ENCODE data around the gene LNX1.
"Not testable (repeated sequence)": the region's sequence is repeated elsewhere in the genome, so short reads cannot be mapped to it uniquely, and the experiment has no call there.

LNX1 gene

DNA sequence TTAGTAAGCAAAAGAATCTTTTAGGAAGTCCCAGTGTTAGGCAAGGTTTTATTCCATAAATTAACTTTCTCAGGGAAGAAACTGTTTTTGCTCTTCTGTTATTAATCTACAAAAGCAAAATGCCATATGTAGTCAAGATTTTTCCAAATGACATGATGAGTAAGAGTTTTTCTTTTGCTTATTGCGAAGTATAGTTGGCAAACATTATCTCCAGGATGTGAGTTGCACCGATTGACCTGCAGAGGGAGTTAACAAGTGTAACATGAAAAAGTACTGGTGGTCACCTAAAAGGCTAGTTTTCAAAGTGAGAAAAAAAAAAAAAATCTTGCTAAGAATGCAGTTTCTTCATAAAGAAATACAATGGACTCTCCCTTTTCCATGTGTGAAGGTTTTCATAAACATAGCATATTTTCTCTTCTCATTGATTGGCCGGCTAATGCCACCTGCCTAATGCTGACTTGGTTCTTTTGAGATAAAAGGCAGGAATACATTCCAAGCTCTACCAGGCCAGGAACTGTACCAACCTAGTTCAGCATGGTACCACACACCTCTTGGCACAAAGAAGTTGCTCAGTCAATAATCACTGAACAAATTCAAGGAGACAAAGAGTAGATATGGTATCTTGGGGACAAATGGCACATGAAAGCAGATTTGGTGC is 100.2 kb downstream of the LNX1 start:
- no peak for DNase-seq

DNA sequence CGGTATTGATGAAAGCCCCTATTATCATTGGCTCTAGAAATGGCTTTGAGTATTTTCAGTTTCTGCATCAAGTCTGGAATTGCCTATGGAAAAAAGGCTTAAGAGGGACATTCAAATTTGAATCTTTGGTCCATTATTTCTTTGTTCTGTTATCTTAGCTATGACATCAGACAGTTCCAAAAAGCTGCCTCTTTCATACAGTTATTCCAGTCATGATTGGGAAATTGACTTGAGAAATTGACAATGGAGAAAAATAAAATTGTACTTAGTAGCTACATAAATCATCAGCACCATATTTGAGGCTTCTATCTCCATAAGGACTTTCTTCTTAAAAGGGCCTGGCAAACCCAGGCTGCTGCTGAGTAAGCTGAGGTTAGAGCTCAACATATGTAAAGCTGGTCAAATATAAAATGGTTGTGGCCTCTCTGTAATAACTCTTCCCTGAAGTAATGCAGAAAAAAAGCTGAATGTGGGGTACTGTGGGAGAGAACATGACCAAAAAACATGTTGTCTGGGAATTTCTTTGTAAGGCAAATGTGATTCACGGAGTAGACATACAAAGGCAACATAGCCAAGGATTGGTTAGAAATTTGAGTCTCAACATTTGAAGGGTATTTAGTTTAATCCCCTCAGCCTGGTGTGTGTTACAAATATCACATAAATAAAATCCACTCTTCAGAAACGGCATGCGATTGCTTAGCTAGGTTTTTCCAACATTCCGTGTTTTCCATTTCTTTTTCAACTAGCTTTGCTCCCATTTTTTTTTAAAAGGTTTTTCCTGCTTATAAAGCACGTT is 100.9 kb downstream of the LNX1 start:
- DNase-seq: no peak

DNA sequence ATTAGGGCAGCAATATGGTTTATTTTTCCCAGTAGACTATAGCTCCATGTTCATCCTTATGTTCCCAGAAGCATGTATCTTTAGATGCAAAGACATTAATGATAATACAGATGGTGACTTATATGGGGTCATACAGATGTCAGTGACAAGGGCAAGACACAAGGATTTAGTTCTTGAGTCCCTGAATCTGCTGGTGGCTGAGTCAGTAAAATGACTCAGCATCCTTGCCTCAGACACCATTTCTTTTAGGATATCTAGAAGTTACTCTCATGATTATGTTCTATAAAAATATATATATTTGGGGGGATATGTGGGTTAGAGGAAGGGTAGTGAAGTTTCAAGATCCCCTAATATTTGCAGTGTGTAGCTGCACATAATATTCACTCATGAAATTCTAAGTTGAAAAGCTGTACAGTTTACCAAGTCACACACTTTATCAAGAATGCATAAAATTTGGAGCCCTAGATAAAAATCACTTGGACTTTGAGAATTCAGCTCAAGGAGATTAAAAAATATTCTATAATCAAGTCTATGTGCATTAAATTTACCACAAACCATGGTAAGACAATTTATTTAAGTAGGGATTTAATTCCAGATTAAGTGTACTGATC is 101.9 kb downstream of the LNX1 start:
- DNase-seq: no peak

DNA sequence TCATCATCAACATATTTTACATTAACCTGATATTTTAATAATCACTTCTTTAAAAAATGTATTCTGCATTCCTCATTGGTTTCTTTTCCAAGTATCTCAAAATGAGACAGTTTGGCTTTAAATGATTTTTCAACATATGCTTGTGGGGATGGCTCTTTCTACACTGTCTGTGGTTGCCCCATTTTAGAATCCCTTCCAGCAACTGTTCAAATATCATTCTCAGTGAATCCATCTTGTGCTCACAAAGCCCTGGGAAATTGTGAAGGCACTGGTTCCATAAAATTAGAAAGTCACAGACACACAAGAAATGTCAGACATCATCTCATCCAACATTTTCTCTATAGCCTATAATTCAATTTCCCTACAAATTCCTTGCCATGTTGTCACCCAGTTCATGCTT is 103.5 kb downstream of the LNX1 start:
- DNase-seq: no peak

DNA sequence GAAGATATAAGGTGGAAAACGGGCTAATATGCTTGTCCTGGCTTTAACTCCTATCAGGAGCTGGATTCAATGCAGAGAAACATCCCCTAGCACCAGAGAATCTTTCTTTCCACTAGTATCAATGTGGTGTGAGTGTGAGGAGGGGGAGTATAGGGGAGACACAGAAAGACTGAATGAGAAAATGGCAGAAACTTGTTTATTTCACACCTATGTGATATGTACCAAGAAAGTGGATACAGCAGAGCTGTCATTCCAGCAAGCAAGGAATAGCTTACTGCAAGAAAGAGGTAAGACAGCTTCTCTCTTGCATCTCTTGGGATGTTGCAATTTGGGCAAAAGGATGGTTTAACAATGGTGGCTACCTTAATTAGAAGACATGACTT is 105.6 kb downstream of the LNX1 start:
- DNase-seq: no peak

DNA sequence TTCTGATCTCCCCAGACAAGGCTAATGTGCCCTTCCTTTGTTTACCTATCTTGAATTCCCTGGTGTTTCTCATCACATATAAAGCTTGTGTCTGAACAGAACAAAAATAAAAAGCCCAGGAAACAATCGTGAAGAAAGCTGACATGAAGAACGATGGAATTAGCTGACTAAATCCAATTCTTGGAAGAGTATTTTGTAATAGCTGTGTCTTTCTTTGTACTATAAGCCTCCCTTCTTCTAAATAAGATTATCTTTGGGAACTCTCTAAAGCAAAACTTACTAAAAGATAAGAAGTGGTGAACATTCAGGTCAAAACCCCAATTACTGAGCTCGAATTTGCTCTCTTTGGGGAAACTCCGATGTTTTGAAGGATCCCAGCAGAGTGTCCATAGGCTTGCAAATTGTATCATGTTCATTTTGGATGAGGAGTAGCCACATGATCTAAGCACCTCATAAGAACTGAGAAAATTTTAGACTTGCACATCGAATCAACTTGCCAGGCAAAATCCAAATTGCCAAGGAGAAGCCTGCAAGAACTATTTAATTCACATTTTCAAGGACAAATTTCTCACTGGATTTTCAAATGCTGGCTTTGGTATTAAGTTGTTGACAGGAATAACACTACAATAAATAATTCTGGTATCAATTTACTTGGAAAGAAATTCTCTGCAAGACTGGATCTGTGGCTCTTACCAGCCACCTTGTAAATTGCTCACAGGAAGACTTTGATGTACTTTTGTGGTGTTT is 106.2 kb downstream of the LNX1 start:
- no peak for DNase-seq

DNA sequence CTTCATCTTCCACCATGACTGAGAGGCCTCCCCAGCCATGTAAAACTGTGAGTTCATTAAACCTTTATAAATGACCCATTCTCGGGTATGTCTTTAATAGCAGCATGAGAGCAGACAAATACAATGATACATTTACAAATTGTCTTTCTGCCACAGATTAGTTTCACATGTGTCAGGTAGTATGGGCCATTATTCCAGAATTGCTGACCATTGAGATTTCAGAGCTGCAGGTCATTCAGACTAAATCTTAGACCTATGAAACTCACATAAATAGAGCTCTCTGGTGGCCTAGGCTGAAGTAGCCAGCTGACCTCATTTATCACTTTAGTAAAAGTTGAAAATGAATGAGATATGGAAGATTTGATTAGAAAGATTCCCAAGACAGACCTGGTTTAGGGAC is 108.0 kb downstream of the LNX1 start:
- DNase-seq: no peak

DNA sequence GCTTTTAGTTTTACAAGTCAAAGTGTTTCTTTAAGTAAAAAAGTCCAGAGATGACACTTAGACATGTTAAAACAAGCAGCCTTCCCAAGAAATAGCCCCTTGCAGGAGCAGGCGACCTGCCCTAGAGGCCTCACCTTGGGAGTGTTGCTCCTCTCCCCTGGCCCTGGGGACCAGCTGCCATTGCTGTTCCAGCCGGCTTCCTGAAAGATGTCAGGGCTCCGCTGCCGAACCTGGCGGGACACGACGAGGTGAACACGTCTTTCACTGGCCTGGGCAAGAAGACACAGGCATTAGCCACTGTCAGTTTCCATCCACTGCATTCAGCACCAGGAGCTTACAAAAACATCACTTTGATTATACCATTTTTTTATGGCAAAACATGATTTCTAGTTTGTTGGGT is 109.7 kb downstream of the LNX1 start:
- DNase-seq: no peak

DNA sequence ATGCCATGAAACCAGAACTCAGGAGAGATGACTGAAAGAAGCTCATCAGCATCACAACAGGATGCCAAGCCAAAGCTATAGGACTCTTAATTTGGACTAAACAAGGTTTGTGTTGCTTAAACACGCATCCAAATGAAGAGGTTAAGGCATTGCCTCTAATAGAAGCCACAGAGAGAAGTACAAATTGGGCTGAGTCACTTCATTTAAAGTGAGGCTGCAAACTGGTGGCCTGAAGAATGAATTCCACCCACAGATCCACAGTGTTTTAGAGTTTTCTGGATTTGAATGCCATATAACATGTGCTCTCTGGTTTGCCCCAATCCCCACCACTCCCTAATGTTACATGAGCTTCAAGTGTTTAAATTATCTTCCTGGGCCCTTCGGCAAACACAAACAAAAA is 110.4 kb downstream of the LNX1 start:
- no peak for DNase-seq

DNA sequence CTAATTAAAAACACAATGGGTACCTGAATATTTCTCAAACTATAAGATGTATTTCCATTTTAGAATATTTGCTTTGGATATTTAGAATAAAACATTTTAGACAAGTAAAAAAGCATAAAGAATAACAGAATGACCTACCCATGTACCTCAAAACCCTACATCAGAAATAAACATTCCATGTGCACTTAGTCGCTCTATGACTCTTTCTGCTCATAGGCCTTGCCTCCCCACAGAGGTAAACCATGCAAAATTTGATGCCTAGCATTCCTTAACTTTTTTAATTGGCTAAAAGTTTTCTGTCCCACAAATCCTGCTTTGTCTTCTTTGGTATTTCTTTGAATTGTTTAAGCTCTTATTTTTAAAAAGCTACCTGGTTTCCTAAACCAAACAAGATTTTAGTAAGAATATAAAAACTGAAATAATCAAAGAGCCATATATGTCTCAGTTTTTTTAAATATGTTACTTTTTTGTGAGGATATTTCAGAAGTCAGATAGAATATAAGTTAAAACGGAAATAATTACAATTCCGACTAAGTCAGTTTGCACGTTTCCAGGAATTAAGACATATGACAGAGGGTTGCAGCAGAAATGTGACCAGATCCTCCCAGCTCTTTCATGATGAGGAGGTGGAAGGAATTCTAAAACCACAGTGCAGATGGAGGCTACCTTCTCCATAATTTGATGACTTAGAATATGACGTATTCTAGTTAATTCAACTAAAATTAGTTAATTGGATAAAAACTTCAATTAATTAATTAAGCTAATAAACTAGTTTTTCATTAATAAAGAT is 111.4 kb downstream of the LNX1 start:
- no peak for DNase-seq

DNA sequence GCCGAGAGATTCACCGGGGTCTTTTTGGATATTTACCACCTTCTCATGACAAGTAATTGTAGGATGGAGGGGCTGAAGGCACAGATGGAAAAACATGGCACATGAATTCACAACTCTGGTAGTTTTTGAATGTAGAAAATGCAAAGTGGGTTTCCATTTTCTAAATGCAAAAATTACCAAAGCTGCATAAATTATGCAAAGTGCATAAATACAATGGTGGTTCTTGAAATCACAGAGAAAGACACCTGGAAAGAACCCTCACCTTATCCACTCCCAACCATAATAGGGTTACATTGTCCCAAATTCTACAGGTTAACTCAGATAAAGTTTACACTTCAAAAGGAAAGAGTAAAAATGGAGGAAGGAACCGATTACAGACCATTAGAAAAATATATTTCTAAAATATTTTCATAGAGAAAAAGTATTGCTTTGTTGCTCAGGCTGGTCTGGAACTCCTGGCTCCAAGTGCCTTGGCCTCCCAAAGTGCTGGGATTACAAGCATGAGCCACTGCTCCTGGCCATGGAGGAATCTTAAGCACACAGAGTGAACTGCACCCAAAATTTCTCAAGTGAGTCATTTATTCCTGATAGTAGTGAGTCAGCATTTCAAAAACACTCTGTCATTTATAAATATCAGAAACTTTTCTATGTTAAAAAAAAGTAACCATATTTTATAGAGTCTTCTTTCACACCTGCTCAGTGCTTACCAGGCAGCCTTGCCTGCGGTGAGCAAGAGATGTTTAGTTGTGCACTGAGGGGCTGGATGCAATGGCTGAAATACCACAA is 112.4 kb downstream of the LNX1 start:
- no peak for DNase-seq

DNA sequence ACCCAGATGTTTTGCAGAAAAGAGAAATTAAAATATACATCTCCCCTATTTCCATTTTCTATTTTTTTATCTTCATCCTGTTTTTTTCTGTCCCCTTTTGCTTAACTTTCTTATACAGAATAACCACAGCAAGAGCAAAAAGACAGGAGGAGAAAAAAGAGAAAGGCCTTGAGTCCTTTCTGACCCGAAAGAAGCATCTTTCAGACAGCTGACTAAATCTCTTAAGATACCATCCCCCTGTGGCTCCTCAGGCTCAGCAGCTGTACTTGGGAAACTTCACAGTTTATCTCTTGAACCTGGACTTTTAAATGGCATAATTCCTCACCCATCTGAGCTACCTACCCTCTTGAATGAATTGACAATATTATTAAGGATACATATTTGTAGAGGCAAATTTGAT is 113.7 kb downstream of the LNX1 start:
- DNase-seq: no peak

DNA sequence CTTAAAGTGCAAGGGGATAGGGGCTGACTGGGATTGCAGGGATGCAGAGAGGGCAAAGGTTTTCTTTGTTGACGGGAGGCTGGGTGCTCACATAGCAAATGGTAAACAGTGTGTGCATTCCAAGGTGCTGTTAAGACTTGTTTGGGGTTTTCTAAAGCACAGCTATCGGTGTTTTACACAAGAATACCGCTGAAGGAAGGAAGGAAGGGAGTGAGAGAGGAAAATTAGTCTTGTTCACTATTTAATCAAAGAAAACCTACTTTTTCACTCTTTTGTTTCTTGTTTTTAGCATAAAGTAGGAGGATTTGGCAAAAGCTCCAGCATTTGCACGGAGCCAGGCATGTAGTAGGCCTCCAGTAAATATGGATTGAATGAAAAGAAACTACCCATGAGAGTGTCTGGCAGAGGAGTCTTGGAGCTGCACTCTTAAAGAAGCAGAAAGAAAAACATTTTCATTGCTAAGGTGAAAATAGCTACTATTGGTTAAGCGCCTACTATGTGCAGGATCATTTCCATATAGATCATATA is 114.2 kb downstream of the LNX1 start:
- no peak for DNase-seq

DNA sequence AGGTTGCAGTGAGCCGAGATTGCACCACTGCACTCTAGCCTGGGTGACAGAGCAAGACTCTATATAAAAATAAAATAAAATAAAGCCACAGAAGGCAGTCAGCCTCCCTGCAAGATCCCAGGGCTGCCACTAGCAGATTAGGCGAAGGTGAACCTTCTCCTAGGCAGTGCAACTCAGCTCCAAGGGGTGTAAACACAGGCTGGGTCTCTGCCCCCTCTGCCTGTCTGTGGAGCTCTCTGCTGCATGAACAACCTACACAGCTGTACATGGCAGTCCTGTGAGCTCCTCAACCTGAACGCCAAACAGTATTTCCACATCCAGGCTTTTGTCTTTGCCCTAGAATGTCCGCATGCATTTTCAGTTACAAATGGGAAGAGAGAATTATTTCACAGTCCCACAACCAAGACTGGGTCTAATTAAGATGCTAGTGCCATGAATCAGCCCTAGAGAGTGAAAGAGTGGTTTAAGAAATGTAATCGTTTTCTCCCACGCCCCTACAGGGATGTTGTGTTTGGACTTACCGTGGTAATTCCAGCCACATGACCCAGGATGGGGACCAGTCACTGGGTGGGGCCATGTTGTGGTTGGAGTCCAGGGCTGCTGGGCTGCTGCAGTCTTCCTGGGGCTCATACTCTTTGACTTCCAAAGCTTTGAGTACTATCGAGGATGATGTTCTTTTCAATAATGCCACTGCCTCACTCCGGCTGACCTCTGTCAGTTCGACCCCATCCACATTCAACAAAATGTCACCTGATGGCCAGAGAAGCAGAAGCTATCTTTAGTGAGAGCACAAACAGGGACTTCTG is 114.9 kb downstream of the LNX1 start:
- DNase-seq: no peak

DNA sequence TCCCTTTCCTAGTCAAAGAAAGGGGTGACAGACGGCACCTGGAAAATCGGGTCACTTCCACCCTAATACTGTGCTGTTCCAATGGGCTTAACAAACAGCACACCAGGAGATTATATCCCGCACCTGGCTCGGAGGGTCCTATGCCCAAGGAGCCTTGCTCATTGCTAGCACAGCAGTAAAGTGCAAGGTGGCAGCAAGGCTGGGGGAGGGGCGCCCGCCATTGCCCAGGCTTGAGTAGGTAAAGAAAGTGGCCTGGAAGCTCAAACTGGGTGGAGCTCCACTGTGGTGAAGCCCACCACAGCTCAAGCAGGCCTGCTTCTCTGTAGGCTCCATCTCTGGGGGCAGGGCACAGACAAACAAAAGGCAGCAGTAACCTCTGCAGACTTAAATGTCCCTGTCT is 124.7 kb downstream of the LNX1 start:
- not testable (repeated sequence) for DNase-seq

DNA sequence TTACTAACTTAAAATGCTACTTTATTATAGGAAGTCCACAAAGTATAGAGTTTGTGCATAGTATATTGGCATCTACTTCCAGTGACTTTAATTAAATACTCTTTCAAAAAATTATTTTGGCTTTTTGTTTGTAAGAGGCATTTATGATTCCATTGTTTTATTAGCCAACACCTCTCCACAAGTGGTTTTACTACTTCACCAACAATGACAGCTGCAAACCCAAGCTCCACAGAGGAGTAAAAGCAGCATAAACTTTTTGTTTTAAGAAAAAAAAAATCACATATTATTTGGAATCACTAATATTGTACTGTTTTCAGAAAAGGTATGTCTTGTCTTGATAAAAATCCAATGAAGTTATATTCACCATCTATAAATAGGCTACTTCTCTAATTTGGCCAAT is 125.4 kb downstream of the LNX1 start:
- no peak for DNase-seq

DNA sequence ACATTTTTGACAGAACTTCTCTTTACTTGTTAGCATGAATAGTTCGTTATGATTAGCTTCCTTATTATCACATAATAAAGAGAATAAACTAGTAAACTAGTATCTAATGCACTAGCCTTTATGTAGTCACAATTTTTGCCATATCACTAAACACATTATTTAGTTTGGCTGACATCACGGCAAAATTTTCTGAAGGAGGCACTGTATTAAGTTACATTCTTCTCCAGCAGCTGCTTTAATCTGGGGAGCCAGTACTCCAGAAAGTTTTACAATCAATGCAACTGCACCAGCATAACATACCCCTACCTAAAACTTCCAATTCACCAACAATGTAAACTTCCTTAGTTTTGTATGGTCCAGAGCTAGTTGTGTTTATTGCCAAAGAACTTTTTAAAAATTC is 126.0 kb downstream of the LNX1 start:
- DNase-seq: no peak

DNA sequence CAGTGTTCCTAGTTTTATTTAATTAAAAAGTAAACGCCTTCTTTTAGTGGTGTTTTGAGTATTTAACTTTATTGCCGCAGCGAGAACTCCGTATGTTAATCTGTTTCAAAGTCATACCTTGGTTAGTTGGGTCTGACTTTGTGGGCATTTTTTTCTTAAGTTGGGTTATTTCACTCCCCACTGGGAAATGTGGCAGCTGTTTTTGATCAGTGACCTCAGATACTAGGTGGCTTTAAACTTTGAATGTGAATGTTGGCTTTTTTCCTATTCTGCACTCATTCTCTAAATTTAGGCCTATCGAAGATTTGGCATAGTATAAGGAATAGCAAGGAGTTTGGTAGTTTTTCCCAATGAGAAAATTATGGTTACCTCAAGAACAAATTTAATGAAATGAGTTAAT is 127.9 kb downstream of the LNX1 start:
- no peak for DNase-seq

DNA sequence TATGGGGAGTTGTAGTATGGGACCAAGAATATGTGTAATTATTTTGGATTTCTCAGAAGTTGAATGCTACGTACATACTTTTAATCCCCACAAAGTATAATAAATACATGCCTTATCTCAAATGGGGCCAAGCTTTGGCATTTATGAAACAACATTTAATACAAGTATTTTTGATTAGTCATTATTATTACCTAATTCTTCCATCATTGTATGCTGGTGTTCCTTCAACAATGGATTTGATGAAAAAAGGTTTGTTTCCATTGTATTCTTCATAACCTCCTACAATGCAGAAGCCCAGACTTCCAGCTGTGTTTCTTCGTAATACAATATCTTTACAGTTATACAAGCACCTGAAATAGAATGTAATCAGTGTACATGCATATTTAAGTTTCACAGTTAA is 130.0 kb downstream of the LNX1 start:
- DNase-seq: no peak

DNA sequence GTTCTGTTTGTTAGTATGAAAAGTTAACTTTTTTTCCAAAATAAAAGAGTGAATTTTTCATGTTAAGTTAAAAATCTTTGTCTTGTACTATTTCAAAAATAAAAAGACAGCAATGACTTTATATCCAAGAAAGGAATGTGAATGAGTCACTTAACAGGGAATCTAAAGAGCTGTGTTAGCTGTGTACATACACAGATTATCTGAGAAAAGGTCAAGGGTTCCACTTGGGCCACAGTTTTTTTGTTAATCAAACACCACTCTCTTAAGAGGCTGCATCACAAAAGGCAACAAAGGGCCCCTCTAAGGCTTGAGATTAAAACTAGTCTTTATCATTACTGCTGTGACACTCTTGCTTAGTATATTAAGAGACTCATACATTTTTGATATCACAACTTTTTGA is 131.7 kb downstream of the LNX1 start:
- DNase-seq: no peak

DNA sequence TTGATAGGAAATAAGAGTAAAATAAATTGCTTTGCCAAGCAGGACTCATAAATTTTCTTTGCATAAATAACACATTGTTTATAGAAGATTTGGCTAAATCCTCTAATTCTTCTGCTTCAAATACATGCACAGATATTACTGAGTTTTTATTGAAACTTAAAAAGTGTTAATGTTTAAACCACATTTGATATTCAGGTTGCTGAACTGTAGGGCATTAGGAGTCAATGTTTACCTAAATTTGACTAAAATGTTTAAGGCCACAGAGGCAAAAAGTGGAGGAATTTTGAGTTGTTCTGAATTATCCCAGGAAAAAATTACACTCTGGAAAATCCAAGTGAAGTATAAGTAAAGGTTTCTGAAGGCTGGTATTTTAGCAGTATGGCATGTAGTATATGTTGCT is 135.1 kb downstream of the LNX1 start:
- DNase-seq: no peak
